HepG2 (cell line): Measurements from ENCODE around the gene PLA2G4D. TPM values are rescaled to one million over a fixed set of nuclear protein-coding genes. Genes with fewer than 3 reads are reported as not detected.

Experiments
- ATAC-seq: fragments of 200-7000 bp; cut with Tn5 transposase; 3 replicates; pipeline ENCODE4 v1.9.1; 2020; ENCODE audit warnings: mild to moderate bottlenecking, moderate library complexity
- BruUV-seq: library from RNA; stranded (reverse); fragments of 400-500 nt; replicated peaks from 2 replicates; lab custom pipeline; 2021; lab: Mats Ljungman, UMichigan
- CTCF ChIA-PET: fragments of 300-600 bp; formaldehyde crosslinking; extraction: SDS; loops from one replicate; lab custom pipeline; 2021; ENCODE audit warnings: low total read pairs, inconsistent platforms, low intra/inter-chr PET ratio; lab: Yijun Ruan, JAX
- POLR2A ChIA-PET: fragments of 350-600 bp; sonication (Branson Sonifier 250); formaldehyde crosslinking; loops from one replicate; lab custom pipeline; 2020; ENCODE audit warnings: antibody characterized with exemption, inconsistent platforms; lab: Yijun Ruan, JAX
- DNase-seq: peaks from one replicate; pipeline ENCODE4 v3.0.0-alpha.2; 2015; ENCODE audit warnings: low spot score
- FAIRE-seq: peaks from 3 replicates; lab custom pipeline; 2011; peaks lifted over from hg19 to GRCh38; lab: Jason Lieb, UNC
- H2AFZ ChIP-seq: one replicate; pipeline ENCODE4 v1.6.1; 2011; ENCODE audit warnings: low read length, inconsistent platforms
- H3K27ac ChIP-seq: fragments of 300-600 bp; 3 replicates; pipeline ENCODE4 v1.8.0; 2011; ENCODE audit warnings: mixed run types, mild to moderate bottlenecking, mixed read lengths, low read length, inconsistent platforms; ENCODE audit not compliant: insufficient read depth; ENCODE audit errors: extremely low read length
- H3K27me3 ChIP-seq, 2 experiments: fragments of 200-600 bp in 1 of 2; 2 replicates in 1 of 2; 3 replicates in 1 of 2; pipeline versions ENCODE4 v1.6.0 to v1.8.0; 2011; ENCODE audit warnings: low read length in 2 of 2, mild to moderate bottlenecking in 2 of 2, moderate library complexity in 2 of 2, inconsistent platforms in 1 of 2; ENCODE audit not compliant: insufficient read depth in 2 of 2, control insufficient read depth in 1 of 2
- H3K36me3 ChIP-seq, 2 experiments: fragments of 200-600 bp in 1 of 2; replicated peaks in 1 of 2; 2 replicates in 1 of 2; 3 replicates in 1 of 2; pipeline versions ENCODE4 v1.5.1 to v1.8.0; 2011; ENCODE audit warnings: low read length in 2 of 2, inconsistent platforms in 1 of 2; ENCODE audit not compliant: insufficient read depth in 2 of 2, control insufficient read depth in 1 of 2
- H3K4me1 ChIP-seq: 2 replicates; pipeline ENCODE4 v1.5.1; 2012; ENCODE audit warnings: low read length, inconsistent platforms; ENCODE audit not compliant: insufficient read depth
- H3K4me2 ChIP-seq: 2 replicates; pipeline ENCODE4 v1.6.0; 2011; ENCODE audit warnings: low read depth, low read length, inconsistent platforms
- H3K4me3 ChIP-seq, 3 experiments: fragments of 200-600 bp in 1 of 3; sonication (generic), shearing (Covaris generic) in 1 of 3; replicated peaks in 1 of 3; 2 replicates each; pipeline ENCODE4 v1.5.1; 2011 to 2016; ENCODE audit warnings: low read length in 3 of 3, inconsistent platforms in 2 of 3, low read depth in 2 of 3, mild to moderate bottlenecking in 2 of 3, control low read depth in 1 of 3, mixed read lengths in 1 of 3; ENCODE audit not compliant: insufficient read depth in 1 of 3
- H3K79me2 ChIP-seq: one replicate; pipeline ENCODE4 v1.6.1; 2011; ENCODE audit warnings: low read length, inconsistent platforms; ENCODE audit not compliant: insufficient read depth
- H3K9ac ChIP-seq: 2 replicates; pipeline ENCODE4 v1.6.0; 2011; ENCODE audit warnings: mild to moderate bottlenecking, low read depth, low read length, inconsistent platforms; ENCODE audit not compliant: insufficient read depth
- H3K9me3 ChIP-seq: 2 replicates; pipeline ENCODE4 v1.5.1; 2012; ENCODE audit warnings: mild to moderate bottlenecking, low read length
- H4K20me1 ChIP-seq: 2 replicates; pipeline ENCODE4 v1.6.0; 2011; ENCODE audit warnings: inconsistent platforms, mild to moderate bottlenecking, low read length, moderate library complexity; ENCODE audit not compliant: insufficient read depth
- ERF ChIP-seq: IDR thresholded peaks from 2 replicates; pipeline ENCODE4 v1.6.1; 2018; ENCODE audit warnings: missing biosample characterization, missing genetic modification reagents
- MAF1 ChIP-seq: sonication (generic); formaldehyde crosslinking; IDR thresholded peaks from 2 replicates; pipeline ENCODE4 v1.5.0; 2020; ENCODE audit warnings: missing genetic modification reagents, borderline replicate concordance
- PHF21A ChIP-seq: sonication (generic); formaldehyde crosslinking; IDR thresholded peaks from 2 replicates; pipeline ENCODE4 v1.5.0; 2020; ENCODE audit warnings: mild to moderate bottlenecking, missing genetic modification reagents
- RFX1 ChIP-seq: fragments of 450-650 bp; IDR thresholded peaks from 2 replicates; pipeline ENCODE4 v1.6.1; 2017
- ZNF17 ChIP-seq: sonication (generic); formaldehyde crosslinking; IDR thresholded peaks from 2 replicates; pipeline ENCODE4 v1.5.0; 2020; ENCODE audit warnings: mild to moderate bottlenecking, missing genetic modification reagents
- ZNF496 ChIP-seq: sonication (generic); formaldehyde crosslinking; IDR thresholded peaks from 2 replicates; pipeline ENCODE4 v1.8.1; 2023; ENCODE audit warnings: mild to moderate bottlenecking, moderate library complexity, missing genetic modification reagents; ENCODE audit not compliant: insufficient replicate concordance
- ZNF891 ChIP-seq: sonication (generic); formaldehyde crosslinking; IDR thresholded peaks from 2 replicates; pipeline ENCODE4 v1.5.0; 2020; ENCODE audit warnings: mild to moderate bottlenecking, missing genetic modification reagents
- WGBS: methylation state at CpG from one replicate; pipeline ENCODE4 v1.1.6; 2017; ENCODE audit warnings: low lambda C conversion rate; 5-methylcytosine and 5-hydroxymethylcytosine counted together
- in situ Hi-C: cut with HindIII; loops from 2 replicates; pipeline ENCODE4 v1.10.0; 2017; ENCODE audit warnings: low pct_unique_long_range_greater_than_20kb; ENCODE audit not compliant: extremely low pct_ligation_motif_present
- intact Hi-C: fragments of 100-400 bp; cut with micrococcal nuclease; formaldehyde crosslinking; loops from one replicate; pipeline ENCODE4 v1.10.0; 2022; ENCODE audit not compliant: unreplicated experiment
- polyA plus RNA-seq, 8 experiments: library from polyadenylated mRNA; depleted of rRNA in 3 of 8; stranded (reverse) in 7 of 8; unstranded in 1 of 8; fragments of >200 nt; fragmentation: Illumina TruSeq in 4 of 8; extraction: Trizol in 4 of 8; gene quantifications; 2 replicates each; pipeline versions ENCODE4 v1.2.1 to v1.2.3, GENCODE V29; 2011 to 2016; ENCODE audit warnings: low read depth in 4 of 8, missing spikeins in 1 of 8, mixed read lengths in 1 of 8; ENCODE audit not compliant: insufficient read depth in 1 of 8
- total RNA-seq, 5 experiments: library from RNA; depleted of rRNA; stranded (reverse); fragments of >200 nt; fragmentation: Illumina TruSeq; extraction: Trizol; gene quantifications; 2 replicates each; pipeline ENCODE4 v1.2.3, GENCODE V29; 2016; ENCODE audit warnings: low read depth in 1 of 5
- TF ChIP-seq, protein P1 (sequence below): sonication (generic); formaldehyde crosslinking; IDR thresholded peaks from 2 replicates; pipeline ENCODE4 v1.8.1; 2022; ENCODE audit warnings: low read depth, mild to moderate bottlenecking, missing genetic modification reagents
- TF ChIP-seq, protein P2 (sequence below): IDR thresholded peaks from 2 replicates; pipeline ENCODE4 v1.6.1; 2016; ENCODE audit warnings: missing compliant biosample characterization, missing genetic modification reagents, borderline replicate concordance
- TF ChIP-seq, protein P3 (sequence below): sonication (generic); formaldehyde crosslinking; IDR thresholded peaks from 2 replicates; pipeline ENCODE4 v1.5.0; 2020; ENCODE audit warnings: mild to moderate bottlenecking, missing genetic modification reagents
- TF ChIP-seq, protein P4 (sequence below): IDR thresholded peaks from 2 replicates; pipeline ENCODE4 v1.6.1; 2012; ENCODE audit warnings: low read depth, low read length, improper control_type of control experiment

PLA2G4D gene
- total and polyA plus RNA-seq, 2 of the 13 experiments (the other 11 are each of a cell fraction or from before 2014, with no cell fraction given), result 0.04 to 0.21 TPM

DNA sequence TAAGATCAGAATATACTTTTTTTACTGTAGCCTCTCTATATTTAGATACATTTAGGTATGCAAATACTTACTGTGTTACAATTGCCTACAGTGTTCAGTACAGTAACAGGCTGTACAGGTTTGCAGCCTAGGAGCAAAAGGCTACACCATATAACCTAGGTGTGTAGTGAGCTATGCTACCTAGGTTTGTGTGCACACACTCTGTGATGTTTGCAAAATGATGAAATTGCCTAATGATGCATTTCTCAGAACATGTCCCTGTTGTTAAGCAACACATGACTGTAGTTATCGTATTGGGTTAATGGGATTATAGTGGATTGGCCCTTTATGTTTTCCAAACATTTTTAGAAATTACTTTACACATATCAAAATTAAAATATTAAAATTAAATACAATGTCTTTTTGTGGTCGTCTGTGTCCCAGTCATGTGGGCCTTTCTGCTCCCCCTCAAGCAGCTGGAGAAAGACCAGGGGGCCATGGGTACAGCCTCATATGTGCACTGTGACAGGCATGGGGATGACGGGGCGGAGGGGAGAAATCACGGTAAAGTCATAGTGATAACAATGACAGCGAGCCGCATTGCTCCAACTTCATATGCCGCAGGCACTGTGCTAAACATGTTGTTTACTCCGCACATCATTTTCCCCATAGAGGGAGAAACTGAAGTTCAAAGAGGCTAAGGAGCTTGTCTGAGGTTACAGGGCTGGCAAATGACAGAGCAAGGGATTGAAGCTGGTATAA lies 46.1 kb downstream of the PLA2G4D start:
- Histone ChIP-seq H3K27ac (no peak overlapping the region), H3K4me2 (no peak overlapping the region), H3K9me3 (no peaks in the 10 kb centered on the region), H4K20me1 (no peaks in the 10 kb centered on the region), H3K36me3 (no peaks in the 10 kb centered on the region), H3K79me2 (no peaks in the 10 kb centered on the region), H3K27me3 (peaks cover 1 to 31% of the 10 kb centered on the region in 2 experiments; a peak in 4 of 5 replicates), H3K9ac (no peak overlapping the region), H2AFZ (no peak overlapping the region), H3K4me3 (no peak overlapping the region), H3K4me1 (peaks cover 20% of the 10 kb centered on the region)
- 60% methylated on average over 9 of the region's 9 CpGs for WGBS
- ChIA-PET POLR2A (no interaction called here), CTCF (no interaction called here)
- intact Hi-C loops, result no loop called here
- in situ Hi-C loops, result no loop called here
- FAIRE-seq (no peak), ATAC-seq (no peak), DNase-seq (no peak)
- no TSS peak for BruUV-seq
- no peak for TF ChIP-seq PHF21A (CRISPR knock-in tag)
- TF ChIP-seq, protein P1, sequence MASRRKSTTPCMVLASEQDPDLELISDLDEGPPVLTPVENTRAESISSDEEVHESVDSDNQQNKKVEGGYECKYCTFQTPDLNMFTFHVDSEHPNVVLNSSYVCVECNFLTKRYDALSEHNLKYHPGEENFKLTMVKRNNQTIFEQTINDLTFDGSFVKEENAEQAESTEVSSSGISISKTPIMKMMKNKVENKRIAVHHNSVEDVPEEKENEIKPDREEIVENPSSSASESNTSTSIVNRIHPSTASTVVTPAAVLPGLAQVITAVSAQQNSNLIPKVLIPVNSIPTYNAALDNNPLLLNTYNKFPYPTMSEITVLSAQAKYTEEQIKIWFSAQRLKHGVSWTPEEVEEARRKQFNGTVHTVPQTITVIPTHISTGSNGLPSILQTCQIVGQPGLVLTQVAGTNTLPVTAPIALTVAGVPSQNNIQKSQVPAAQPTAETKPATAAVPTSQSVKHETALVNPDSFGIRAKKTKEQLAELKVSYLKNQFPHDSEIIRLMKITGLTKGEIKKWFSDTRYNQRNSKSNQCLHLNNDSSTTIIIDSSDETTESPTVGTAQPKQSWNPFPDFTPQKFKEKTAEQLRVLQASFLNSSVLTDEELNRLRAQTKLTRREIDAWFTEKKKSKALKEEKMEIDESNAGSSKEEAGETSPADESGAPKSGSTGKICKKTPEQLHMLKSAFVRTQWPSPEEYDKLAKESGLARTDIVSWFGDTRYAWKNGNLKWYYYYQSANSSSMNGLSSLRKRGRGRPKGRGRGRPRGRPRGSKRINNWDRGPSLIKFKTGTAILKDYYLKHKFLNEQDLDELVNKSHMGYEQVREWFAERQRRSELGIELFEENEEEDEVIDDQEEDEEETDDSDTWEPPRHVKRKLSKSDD, result no peak
- TF ChIP-seq, protein P2, sequence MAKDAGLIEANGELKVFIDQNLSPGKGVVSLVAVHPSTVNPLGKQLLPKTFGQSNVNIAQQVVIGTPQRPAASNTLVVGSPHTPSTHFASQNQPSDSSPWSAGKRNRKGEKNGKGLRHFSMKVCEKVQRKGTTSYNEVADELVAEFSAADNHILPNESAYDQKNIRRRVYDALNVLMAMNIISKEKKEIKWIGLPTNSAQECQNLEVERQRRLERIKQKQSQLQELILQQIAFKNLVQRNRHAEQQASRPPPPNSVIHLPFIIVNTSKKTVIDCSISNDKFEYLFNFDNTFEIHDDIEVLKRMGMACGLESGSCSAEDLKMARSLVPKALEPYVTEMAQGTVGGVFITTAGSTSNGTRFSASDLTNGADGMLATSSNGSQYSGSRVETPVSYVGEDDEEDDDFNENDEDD (CRISPR knock-in tag), result no peak
- TF ChIP-seq, protein P3, sequence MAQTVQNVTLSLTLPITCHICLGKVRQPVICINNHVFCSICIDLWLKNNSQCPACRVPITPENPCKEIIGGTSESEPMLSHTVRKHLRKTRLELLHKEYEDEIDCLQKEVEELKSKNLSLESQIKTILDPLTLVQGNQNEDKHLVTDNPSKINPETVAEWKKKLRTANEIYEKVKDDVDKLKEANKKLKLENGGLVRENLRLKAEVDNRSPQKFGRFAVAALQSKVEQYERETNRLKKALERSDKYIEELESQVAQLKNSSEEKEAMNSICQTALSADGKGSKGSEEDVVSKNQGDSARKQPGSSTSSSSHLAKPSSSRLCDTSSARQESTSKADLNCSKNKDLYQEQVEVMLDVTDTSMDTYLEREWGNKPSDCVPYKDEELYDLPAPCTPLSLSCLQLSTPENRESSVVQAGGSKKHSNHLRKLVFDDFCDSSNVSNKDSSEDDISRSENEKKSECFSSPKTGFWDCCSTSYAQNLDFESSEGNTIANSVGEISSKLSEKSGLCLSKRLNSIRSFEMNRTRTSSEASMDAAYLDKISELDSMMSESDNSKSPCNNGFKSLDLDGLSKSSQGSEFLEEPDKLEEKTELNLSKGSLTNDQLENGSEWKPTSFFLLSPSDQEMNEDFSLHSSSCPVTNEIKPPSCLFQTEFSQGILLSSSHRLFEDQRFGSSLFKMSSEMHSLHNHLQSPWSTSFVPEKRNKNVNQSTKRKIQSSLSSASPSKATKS, result no peak
- TF ChIP-seq ZNF496 (CRISPR knock-in tag), result no peak
- TF ChIP-seq ZNF17 (CRISPR knock-in tag), result no peak
- TF ChIP-seq MAF1 (CRISPR knock-in tag), result no peak
- TF ChIP-seq ZNF891 (CRISPR knock-in tag), result no peak
- no peak for TF ChIP-seq RFX1
- TF ChIP-seq, protein P4, sequence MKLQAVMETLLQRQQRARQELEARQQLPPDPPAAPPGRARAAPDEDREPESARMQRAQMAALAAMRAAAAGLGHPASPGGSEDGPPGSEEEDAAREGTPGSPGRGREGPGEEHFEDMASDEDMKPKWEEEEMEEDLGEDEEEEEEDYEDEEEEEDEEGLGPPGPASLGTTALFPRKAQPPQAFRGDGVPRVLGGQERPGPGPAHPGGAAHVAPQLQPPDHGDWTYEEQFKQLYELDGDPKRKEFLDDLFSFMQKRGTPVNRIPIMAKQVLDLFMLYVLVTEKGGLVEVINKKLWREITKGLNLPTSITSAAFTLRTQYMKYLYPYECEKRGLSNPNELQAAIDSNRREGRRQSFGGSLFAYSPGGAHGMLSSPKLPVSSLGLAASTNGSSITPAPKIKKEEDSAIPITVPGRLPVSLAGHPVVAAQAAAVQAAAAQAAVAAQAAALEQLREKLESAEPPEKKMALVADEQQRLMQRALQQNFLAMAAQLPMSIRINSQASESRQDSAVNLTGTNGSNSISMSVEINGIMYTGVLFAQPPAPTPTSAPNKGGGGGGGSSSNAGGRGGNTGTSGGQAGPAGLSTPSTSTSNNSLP, result no peak
- no peak for TF ChIP-seq ERF (CRISPR knock-in tag)
